ENCODE data around the gene MCM3.

The MCM3 gene

GRCh38 chr6:52233005-52233404 is 51.5 kb downstream of the MCM3 start:
- Histone ChIP-seq H3K27ac (ENCODE audit: low read depth, low read length) (no peak overlapping the region), H3K27me3 (ENCODE audit: control insufficient read depth in 5 of 5, insufficient read depth in 4 of 5, low read length in 5 of 5) (peaks cover 0 to 9% (median 5%) of the 10 kb centered on the region in 5 donors), H3K36me3 (ENCODE audit: control insufficient read depth in 5 of 5, insufficient read depth in 5 of 5, low read length in 5 of 5) (no peaks in the 10 kb centered on the region), H3K9ac (ENCODE audit: low read length in 5 of 5) (no peak overlapping the region), H3K4me3 (ENCODE audit: low read depth in 1 of 5, low read length in 5 of 5) (no peak overlapping the region), H3K9me3 (ENCODE audit: control insufficient read depth in 5 of 5, low read length in 5 of 5) (no peaks in the 10 kb centered on the region), H3K4me1 (ENCODE audit: control insufficient read depth in 5 of 5, insufficient read depth in 5 of 5, low read length in 5 of 5) (no peaks in the 10 kb centered on the region)

GRCh38 chr6:52231406-52232127 is 53.0 kb downstream of the MCM3 start:
- Histone ChIP-seq H3K4me3 (ENCODE audit: low read depth in 1 of 5, low read length in 5 of 5) (no peak overlapping the region), H3K9me3 (ENCODE audit: control insufficient read depth in 5 of 5, low read length in 5 of 5) (no peaks in the 10 kb centered on the region), H3K9ac (ENCODE audit: low read length in 5 of 5) (no peak overlapping the region), H3K27ac (ENCODE audit: low read depth, low read length) (no peak overlapping the region), H3K36me3 (ENCODE audit: control insufficient read depth in 5 of 5, insufficient read depth in 5 of 5, low read length in 5 of 5) (no peaks in the 10 kb centered on the region), H3K27me3 (ENCODE audit: control insufficient read depth in 5 of 5, insufficient read depth in 4 of 5, low read length in 5 of 5) (peaks cover 0 to 5% (median 0%) of the 10 kb centered on the region in 5 donors), H3K4me1 (ENCODE audit: control insufficient read depth in 5 of 5, insufficient read depth in 5 of 5, low read length in 5 of 5) (no peaks in the 10 kb centered on the region)

GRCh38 chr6:52230685-52231084 is 53.9 kb downstream of the MCM3 start:
- Histone ChIP-seq H3K9ac (ENCODE audit: low read length in 5 of 5) (no peak overlapping the region), H3K27me3 (ENCODE audit: control insufficient read depth in 5 of 5, insufficient read depth in 4 of 5, low read length in 5 of 5) (no peaks in the 10 kb centered on the region), H3K4me3 (ENCODE audit: low read depth in 1 of 5, low read length in 5 of 5) (no peak overlapping the region), H3K4me1 (ENCODE audit: control insufficient read depth in 5 of 5, insufficient read depth in 5 of 5, low read length in 5 of 5) (no peaks in the 10 kb centered on the region), H3K36me3 (ENCODE audit: control insufficient read depth in 5 of 5, insufficient read depth in 5 of 5, low read length in 5 of 5) (no peaks in the 10 kb centered on the region), H3K9me3 (ENCODE audit: control insufficient read depth in 5 of 5, low read length in 5 of 5) (no peaks in the 10 kb centered on the region), H3K27ac (ENCODE audit: low read depth, low read length) (no peak overlapping the region)

GRCh38 chr6:52227495-52227894 is 57.0 kb downstream of the MCM3 start:
- H3K9ac ChIP-seq (ENCODE audit: low read length in 5 of 5): no peak overlapping the region
- no peaks in the 10 kb centered on the region for H3K4me1 ChIP-seq (ENCODE audit: control insufficient read depth in 5 of 5, insufficient read depth in 5 of 5, low read length in 5 of 5)
- no peaks in the 10 kb centered on the region for H3K9me3 ChIP-seq (ENCODE audit: control insufficient read depth in 5 of 5, low read length in 5 of 5)
- no peak overlapping the region for H3K27ac ChIP-seq (ENCODE audit: low read depth, low read length)
- no peaks in the 10 kb centered on the region for H3K36me3 ChIP-seq (ENCODE audit: control insufficient read depth in 5 of 5, insufficient read depth in 5 of 5, low read length in 5 of 5)
- no peaks in the 10 kb centered on the region for H3K27me3 ChIP-seq (ENCODE audit: control insufficient read depth in 5 of 5, insufficient read depth in 4 of 5, low read length in 5 of 5)
- H3K4me3 ChIP-seq (ENCODE audit: low read depth in 1 of 5, low read length in 5 of 5): no peak overlapping the region

GRCh38 chr6:52221302-52221701 is 63.2 kb downstream of the MCM3 start:
- no peak overlapping the region for H3K9ac ChIP-seq (ENCODE audit: low read length in 5 of 5)
- H3K36me3 ChIP-seq (ENCODE audit: control insufficient read depth in 5 of 5, insufficient read depth in 5 of 5, low read length in 5 of 5): no peaks in the 10 kb centered on the region
- no peaks in the 10 kb centered on the region for H3K27me3 ChIP-seq (ENCODE audit: control insufficient read depth in 5 of 5, insufficient read depth in 4 of 5, low read length in 5 of 5)
- no peak overlapping the region for H3K4me3 ChIP-seq (ENCODE audit: low read depth in 1 of 5, low read length in 5 of 5)
- no peaks in the 10 kb centered on the region for H3K9me3 ChIP-seq (ENCODE audit: control insufficient read depth in 5 of 5, low read length in 5 of 5)
- no peak overlapping the region for H3K27ac ChIP-seq (ENCODE audit: low read depth, low read length)
- no peaks in the 10 kb centered on the region for H3K4me1 ChIP-seq (ENCODE audit: control insufficient read depth in 5 of 5, insufficient read depth in 5 of 5, low read length in 5 of 5)

- H3K4me3 ChIP-seq (ENCODE audit: low read depth in 1 of 5, low read length in 5 of 5): no peak overlapping the region
- H3K4me1 ChIP-seq (ENCODE audit: control insufficient read depth in 5 of 5, insufficient read depth in 5 of 5, low read length in 5 of 5): no peaks in the 10 kb centered on the region
- H3K9me3 ChIP-seq (ENCODE audit: control insufficient read depth in 5 of 5, low read length in 5 of 5): no peaks in the 10 kb centered on the region
- H3K27ac ChIP-seq (ENCODE audit: low read depth, low read length): no peak overlapping the region
- H3K27me3 ChIP-seq (ENCODE audit: control insufficient read depth in 5 of 5, insufficient read depth in 4 of 5, low read length in 5 of 5): no peaks in the 10 kb centered on the region
- no peak overlapping the region for H3K9ac ChIP-seq (ENCODE audit: low read length in 5 of 5)
- no peaks in the 10 kb centered on the region for H3K36me3 ChIP-seq (ENCODE audit: control insufficient read depth in 5 of 5, insufficient read depth in 5 of 5, low read length in 5 of 5)
Measured at GRCh38 chr6:52217761-52218160, 66.8 kb downstream of the MCM3 start.

- Histone ChIP-seq H3K9ac (ENCODE audit: low read length in 5 of 5) (no peak overlapping the region), H3K27me3 (ENCODE audit: control insufficient read depth in 5 of 5, insufficient read depth in 4 of 5, low read length in 5 of 5) (no peaks in the 10 kb centered on the region), H3K9me3 (ENCODE audit: control insufficient read depth in 5 of 5, low read length in 5 of 5) (no peaks in the 10 kb centered on the region), H3K4me3 (ENCODE audit: low read depth in 1 of 5, low read length in 5 of 5) (no peak overlapping the region), H3K27ac (ENCODE audit: low read depth, low read length) (no peak overlapping the region), H3K4me1 (ENCODE audit: control insufficient read depth in 5 of 5, insufficient read depth in 5 of 5, low read length in 5 of 5) (no peaks in the 10 kb centered on the region), H3K36me3 (ENCODE audit: control insufficient read depth in 5 of 5, insufficient read depth in 5 of 5, low read length in 5 of 5) (no peaks in the 10 kb centered on the region)
Measured at GRCh38 chr6:52216932-52217575, 67.5 kb downstream of the MCM3 start.

- no peak overlapping the region for H3K9ac ChIP-seq (ENCODE audit: low read length in 5 of 5)
- H3K4me3 ChIP-seq (ENCODE audit: low read depth in 1 of 5, low read length in 5 of 5): no peak overlapping the region
- no peaks in the 10 kb centered on the region for H3K4me1 ChIP-seq (ENCODE audit: control insufficient read depth in 5 of 5, insufficient read depth in 5 of 5, low read length in 5 of 5)
- H3K36me3 ChIP-seq (ENCODE audit: control insufficient read depth in 5 of 5, insufficient read depth in 5 of 5, low read length in 5 of 5): no peaks in the 10 kb centered on the region
- no peak overlapping the region for H3K27ac ChIP-seq (ENCODE audit: low read depth, low read length)
- no peaks in the 10 kb centered on the region for H3K9me3 ChIP-seq (ENCODE audit: control insufficient read depth in 5 of 5, low read length in 5 of 5)
- no peaks in the 10 kb centered on the region for H3K27me3 ChIP-seq (ENCODE audit: control insufficient read depth in 5 of 5, insufficient read depth in 4 of 5, low read length in 5 of 5)
Measured at GRCh38 chr6:52215787-52216186, 68.8 kb downstream of the MCM3 start.
